ENCODE data around the gene RNU2-1. TPM values are rescaled to one million over a fixed set of nuclear protein-coding genes. Genes with fewer than 3 reads are reported as not detected.

RNU2-1 gene
- total RNA-seq, result not detected in 2 replicates

GRCh38 chr17:43233877-43234276, at the start of gene RNU2-1:
Gene RNU2-1 (minus strand): TSS chr17:43233977.

GRCh38 chr17:43228020-43228782, 5.6 kb downstream of the RNU2-1 start, which contains the start of gene CCDC200:
Gene CCDC200 (minus strand): TSS chr17:43228623. CDS start chr17:43228554, 69 bp downstream.

GRCh38 chr17:43211480-43212402, 22.0 kb downstream of the RNU2-1 start, which contains the start of gene TMEM106A:
Gene TMEM106A (plus strand): TSS chr17:43211875. CDS start chr17:43213042, 1,167 bp downstream.

Other genes starting within 250 kb of the RNU2-1 start
- 986 and 1,404 TPM in 2 replicates for gene RPL27, start 235.6 kb downstream of the RNU2-1 start, total RNA-seq
- gene IFI35, start 227.2 kb downstream of the RNU2-1 start, total RNA-seq, result 7.8 and 10.7 TPM in 2 replicates
- gene VAT1, start 211.6 kb downstream of the RNU2-1 start, total RNA-seq, result 128 and 141 TPM in 2 replicates
- 0.09 and 0.11 TPM in 2 replicates for gene RND2, start 208.7 kb downstream of the RNU2-1 start, total RNA-seq
- gene BRCA1, start 108.6 kb downstream of the RNU2-1 start, total RNA-seq, result 3.9 and 5.8 TPM in 2 replicates
- gene NBR1, start 62.8 kb downstream of the RNU2-1 start, total RNA-seq, result 85.5 and 120 TPM in 2 replicates
- 0.86 and 1.4 TPM in 2 replicates for gene TMEM106A, start 22.1 kb downstream of the RNU2-1 start, total RNA-seq
- gene CCDC200, start 5.4 kb downstream of the RNU2-1 start, total RNA-seq, result not detected in 2 replicates
- gene ARL4D, start 165.0 kb upstream of the RNU2-1 start, total RNA-seq, result 0.86 and 1.2 TPM in 2 replicates
- gene DHX8, start 250.0 kb upstream of the RNU2-1 start, total RNA-seq, result 42.5 and 44.4 TPM in 2 replicates

Measured in dermis lymphatic vessel endothelial cell (primary cell).